SIG-M5 (cell line): ENCODE measurements around the gene SPEM2.

Source experiments
- DNase-seq: peaks from one replicate; lab custom pipeline; 2025; lab: John Stamatoyannopoulos, UW

Gene SPEM2

DNA sequence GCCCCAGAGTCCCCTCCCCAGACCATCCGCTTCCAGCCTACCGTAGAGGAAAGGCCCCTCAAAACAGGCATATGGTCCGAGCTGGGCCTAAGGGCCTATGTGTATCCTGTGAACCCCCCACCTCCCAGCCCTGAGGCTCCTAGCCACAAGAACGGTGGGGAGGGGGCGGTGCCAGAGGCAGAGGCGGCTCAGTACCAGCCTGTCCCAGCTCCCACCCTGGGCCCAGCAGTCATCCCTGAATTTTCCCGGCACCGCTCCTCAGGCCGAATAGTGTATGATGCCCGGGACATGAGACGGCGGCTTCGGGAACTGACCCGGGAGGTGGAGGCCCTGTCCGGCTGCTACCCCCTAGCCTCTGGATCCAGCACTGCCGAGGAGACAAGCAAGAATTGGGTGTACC, 4.2 kb upstream of the SPEM2 start:
- no peak for DNase-seq

DNA sequence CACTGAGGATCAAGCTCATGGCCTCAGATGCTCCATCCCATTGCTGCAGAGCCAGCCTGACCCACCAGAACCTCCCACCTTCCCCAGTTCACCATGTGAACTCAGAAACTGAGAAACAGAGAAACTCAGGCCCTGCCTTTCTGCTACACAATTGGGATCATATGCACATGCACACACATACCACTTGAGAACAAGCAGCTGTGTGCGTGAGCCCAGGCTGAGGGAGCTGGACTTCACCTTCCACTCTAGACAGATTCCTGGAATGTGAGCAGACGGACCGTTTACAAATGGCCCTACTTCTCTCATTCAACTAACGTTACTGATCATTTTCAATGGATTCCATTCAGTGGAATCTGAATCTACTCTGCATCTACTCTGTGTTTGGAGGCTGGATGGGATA, 1.7 kb upstream of the SPEM2 start:
- no peak for DNase-seq

DNA sequence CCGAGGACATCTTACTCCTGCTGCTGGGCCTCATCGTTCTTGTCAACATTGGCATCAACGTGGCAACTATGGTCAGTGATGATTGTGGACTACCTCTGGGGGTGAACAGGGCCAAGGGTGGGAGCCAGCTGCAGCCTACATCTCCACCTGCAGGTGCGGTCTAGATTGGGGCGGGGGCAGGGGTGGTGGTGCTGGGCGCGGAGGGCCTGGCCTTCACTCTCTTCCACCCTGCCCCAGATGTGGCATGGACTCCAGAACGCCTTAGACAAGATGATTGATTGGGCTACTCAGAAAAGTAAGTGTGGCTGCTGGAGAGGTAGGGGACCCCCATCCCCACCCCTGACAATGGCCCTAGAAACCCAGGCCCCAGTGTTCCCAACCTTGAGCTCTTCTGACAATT, 340 bp downstream of the SPEM2 start:
- DNase-seq = no peak

DNA sequence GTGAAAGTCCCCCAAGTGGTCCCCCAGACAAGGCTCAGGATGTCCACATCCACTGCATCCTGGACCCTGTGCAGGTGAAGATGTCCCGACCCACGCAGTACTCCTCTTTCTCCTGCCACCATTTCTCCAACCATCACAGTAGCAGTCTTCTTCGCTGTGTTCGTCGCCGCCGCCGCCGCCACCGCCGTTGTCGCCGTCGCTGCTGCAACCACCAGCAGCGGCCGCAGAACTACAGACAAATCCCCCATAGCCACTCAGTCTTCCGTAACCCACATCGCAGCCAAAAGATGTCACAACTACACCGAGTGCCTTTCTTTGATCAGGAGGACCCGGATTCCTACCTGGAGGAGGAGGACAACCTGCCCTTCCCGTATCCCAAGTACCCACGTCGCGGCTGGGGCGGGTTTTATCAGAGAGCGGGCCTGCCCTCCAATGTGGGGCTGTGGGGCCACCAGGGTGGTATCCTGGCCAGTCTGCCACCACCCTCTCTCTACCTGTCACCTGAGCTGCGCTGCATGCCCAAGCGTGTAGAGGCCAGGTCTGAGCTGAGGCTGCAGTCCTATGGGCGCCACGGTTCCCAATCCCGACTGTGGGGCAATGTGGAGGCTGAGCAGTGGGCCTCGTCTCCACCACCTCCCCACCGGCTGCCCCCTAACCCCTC, 917 bp downstream of the SPEM2 start:
- DNase-seq = no peak

DNA sequence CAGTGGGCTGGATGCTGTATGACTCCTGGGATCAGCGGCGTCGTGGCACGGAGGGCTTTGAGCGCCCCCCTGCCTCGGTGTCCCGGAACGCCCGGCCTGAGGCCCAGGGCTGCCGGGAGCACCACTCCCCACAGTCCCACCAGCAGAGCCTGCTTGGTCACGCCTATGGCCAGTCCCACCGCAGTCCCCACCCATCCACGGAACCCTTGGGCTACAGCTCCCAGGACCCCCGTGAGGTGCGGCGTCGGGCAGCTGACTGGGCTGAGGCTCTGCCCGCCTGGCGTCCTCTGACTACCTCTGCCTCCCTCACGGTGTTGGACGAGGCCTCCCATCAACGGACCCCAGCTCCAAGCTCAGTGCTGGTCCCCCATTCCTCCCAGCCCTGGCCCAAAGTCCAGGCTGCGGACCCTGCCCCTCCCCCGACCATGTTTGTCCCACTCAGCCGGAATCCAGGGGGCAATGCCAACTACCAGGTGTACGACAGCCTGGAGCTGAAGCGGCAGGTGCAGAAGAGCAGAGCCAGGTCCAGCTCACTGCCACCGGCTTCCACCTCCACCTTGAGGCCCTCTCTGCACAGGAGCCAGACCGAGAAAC, 1.6 kb downstream of the SPEM2 start:
- DNase-seq = no peak

DNA sequence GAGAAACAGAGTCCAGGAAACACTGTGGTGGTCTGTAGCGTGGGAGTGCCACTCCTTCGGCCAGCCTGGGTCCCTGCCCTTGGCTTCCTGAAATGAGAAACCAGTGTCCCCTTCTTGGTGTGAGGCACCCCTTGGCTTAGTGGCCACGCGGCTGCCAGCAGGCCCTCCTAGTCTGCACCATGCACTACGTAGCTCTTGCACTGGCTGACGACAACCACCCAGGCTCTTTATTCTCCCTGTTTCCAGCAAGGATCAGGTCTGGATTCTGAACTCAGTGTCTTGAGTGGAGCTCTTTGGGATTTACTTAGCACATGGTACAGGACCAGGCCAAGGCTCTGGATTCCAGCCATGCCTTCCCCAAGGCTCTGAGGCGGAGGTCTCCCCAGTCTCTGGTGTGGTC, 2.1 kb downstream of the SPEM2 start:
- no peak for DNase-seq

DNA sequence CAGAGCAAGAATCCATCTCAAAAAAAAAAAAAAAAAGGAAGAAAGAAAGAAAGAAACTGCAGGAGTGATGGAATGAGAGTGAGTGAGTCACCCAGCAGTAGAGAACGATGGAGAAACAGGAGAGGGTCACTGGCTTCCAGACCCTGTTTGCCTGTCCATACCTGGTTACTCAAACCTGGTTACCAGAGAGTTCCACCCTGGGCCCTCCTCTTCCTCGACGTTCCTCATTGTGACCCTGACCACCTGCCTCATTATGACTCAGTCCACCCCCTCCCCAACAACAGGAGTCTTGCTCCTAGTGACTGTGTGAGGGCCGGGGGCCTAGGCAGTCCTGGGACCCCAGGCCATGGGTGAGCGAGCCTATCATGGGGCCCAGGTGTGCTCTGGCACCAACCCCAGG, 3.1 kb downstream of the SPEM2 start, which contains the start of gene SPEM3:
Gene SPEM3, plus strand, starts transcription at position 301 of the 400 bp plus-strand sequence. Its CDS starts 46 bp downstream, at position 347.
- DNase-seq = no peak

DNA sequence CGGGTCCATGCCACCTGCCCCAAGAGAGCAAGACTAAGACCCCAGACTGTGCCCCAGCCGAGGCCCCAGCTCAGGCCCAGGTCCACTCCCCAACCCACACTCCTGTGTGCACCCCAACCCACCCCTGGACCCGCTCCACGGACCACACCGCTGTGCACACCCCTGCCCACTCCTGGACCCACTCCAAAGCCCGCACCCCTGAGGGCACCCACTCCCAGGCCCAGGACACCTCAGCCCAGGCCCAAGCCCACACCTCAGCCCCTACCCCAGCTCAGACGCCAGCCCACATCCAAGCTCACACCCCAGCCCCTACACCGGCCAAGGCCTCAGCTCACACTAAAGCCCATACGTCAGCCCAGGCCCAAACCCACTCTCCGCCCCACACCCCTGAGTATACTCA, 4.3 kb downstream of the SPEM2 start:
- DNase-seq = no peak

DNA sequence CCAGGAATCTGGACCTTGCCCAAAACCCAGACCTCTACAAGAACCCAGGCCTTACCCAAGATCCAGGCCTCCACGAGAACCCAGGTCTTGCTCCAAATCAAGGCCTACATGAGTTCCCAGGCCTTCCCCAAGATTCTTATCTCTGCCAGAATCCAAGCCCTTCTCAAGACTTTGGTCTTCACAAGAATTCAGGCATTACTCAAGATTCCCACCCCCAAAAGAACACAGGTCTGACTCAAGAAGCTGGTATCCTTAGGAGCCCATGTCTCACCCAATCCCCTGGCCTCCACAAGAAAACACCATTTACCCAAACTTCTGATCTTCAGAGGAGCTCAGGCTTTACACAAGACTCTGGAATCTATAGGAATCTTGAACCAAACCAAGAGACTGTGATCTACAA, 5.8 kb downstream of the SPEM2 start:
- DNase-seq = no peak

DNA sequence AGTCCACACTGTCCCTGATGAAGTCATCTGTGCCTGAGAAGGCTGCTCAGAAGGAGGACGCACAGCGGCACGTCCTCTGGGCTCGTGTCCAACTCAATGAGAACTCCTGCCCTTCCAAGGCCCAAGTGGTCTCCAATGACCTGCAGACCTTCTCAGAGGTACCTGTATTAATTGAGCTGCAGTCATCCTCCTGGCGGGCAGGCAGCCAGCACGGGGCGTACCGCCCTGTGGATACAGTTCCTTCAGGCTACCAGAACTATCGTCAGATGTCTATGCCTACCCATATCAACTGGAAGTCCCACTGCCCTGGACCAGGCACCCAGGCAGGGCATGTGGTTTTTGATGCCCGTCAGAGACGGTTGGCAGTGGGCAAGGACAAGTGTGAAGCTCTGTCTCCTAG, 6.9 kb downstream of the SPEM2 start:
- no peak for DNase-seq

DNA sequence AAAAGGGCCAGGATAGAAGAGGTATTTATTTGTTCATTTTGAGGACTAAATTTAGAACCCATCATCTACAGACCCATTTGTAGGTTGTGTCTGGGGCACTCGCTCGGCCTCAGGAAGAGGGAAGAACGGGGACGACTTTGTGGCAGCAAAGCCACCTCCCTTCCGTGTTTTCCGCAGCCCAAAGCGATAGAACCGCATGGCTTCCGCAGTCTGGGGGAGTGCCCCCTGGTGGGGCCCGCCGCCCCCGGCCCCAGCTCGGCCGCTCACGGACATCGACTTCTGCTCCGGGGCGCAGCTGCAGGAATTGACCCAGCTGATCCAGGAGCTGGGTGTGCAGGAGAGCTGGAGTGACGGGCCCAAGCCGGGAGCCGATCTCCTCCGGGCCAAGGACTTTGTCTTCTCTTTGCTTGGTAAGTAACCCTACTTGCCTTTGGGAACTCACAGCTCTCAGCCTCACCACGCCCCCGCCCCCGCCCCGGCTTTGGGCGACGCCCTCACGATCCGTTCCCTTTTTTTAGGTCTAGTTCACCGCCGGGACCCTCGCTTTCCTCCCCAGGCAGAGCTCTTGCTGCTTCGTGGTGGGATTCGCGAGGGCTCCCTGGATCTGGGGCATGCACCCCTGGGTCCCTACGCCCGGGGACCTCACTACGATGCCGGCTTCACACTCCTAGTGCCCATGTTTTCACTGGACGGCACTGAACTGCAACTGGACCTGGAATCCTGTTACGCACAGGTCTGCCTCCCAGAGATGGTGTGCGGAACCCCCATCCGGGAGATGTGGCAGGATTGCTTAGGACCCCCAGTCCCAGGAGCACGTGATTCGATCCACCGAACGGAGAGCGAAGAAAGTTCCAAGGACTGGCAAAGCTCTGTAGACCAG, 10.5 kb downstream of the SPEM2 start:
- no peak for DNase-seq

DNA sequence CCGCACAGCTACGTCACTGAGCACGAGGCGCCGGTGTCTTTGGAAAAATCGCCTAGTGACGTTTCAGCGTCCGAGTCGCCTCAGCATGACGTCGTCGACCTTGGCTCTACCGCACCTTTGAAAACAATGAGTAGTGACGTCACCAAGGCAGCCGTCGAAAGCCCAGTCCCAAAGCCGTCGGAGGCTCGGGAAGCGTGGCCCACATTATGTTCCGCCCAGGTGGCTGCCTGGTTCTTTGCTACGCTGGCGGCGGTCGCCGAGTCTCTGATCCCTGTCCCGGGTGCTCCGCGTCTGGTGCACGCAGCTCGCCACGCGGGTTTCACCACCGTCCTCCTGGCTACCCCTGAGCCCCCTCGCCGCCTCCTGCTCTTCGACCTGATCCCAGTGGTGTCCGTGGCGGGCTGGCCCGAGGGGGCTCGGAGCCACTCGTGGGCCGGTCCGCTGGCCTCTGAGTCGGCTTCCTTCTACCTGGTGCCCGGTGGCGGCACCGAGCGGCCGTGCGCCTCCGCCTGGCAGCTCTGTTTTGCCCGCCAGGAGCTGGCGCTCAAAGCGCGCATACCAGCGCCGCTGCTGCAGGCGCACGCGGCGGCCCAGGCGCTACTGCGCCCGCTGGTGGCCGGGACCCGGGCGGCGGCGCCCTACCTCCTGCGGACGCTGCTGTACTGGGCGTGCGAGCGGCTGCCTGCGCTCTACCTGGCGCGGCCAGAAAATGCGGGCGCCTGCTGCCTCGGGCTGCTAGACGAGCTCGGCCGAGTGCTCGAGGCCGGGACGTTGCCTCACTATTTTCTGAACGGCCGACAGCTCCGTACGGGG, 11.3 kb downstream of the SPEM2 start:
- DNase-seq = no peak

DNA sequence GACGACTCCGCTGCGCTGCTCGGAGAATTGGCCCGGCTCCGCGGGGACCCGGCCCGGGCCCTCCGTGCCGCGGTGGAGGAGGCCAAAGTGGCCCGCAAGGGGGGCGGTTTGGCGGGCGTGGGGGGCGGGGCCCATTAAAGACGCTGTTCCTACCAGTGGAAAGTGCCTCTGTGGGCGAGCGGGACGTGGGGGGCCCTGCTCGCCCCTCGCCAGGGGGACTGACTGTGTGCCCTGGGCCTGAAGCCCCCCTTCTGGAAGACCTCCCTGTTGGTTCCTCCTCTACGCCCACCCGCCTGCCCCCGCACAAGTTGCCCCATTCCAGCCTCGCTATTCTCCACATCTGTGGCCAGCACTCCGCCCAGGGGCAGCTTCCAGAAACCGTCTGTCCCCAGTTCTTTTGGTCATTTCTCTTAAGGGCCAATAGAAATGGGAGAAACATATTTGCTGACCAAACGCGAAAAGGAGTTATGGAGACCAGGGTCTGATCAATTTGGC, 12.0 kb downstream of the SPEM2 start:
- DNase-seq = no peak

DNA sequence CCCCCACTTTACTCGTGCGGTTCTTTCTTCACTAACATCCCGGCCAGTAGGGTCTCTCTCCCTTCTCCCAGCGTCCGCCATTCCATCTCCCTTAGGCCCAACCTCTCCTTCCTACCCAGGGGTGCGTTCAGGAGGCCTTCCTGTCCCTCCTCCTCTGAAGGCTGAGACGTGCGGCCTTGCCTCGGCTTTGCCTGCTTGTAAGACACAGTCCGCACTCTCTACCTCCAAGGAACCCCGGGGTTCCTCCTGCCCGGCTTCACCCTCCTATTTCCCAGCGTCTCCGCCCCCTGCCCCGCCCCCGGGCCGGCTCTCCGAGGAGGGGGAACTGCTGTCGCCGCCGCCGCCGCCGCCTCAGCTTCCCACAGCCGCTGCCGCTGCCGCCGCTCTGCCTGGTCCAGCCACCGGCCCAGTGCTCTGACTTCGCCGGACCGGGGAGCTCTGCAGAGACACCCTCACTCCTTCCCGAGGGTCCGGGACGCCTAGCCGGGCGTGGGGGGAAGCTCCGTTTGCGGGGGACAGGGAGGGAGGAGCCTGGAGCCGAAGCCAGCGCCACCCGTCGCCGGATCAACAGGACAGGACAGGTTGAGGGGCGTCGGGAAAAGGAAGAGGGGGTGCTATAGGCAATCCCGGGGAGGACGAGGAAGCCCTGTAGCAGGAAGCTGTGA, 12.7 kb downstream of the SPEM2 start:
- no peak for DNase-seq

DNA sequence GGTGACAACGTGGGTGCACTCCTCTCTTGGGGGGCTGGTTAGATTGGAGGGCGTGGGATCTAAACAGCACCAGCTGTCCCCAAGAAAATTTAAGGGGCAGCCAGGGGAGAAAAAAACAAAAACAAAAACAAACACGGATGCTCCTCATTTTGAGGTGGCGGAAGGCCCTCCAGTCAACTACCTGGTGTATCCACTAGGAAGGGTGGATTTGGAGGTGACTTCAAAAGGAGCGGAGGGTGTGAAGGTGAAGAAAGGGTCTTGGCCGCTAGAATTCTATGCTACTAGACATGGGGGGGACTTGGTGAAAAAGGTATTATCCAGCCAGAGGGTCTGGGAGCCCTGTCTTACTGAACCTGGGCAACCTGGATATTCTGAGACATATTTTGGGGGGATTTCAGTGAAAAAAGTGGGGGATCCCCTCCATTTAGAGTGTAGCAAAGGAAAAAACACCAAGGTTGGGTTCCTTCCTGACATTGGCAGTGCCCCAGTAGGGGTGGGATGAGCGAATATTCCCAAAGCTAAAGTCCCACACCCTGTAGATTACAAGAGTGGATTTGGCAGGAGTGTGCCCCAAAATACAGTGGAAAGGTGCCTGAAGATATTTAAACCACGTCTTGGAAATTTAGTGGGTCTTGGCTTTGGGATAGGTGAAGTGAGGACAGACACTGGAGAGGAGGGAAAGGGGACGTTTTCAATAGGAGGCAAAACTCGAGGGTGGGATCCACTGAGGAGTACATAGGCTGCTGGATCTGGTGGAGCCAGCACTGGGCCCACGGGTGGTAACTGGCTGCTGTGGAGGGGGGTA, 13.4 kb downstream of the SPEM2 start:
- DNase-seq = no peak

DNA sequence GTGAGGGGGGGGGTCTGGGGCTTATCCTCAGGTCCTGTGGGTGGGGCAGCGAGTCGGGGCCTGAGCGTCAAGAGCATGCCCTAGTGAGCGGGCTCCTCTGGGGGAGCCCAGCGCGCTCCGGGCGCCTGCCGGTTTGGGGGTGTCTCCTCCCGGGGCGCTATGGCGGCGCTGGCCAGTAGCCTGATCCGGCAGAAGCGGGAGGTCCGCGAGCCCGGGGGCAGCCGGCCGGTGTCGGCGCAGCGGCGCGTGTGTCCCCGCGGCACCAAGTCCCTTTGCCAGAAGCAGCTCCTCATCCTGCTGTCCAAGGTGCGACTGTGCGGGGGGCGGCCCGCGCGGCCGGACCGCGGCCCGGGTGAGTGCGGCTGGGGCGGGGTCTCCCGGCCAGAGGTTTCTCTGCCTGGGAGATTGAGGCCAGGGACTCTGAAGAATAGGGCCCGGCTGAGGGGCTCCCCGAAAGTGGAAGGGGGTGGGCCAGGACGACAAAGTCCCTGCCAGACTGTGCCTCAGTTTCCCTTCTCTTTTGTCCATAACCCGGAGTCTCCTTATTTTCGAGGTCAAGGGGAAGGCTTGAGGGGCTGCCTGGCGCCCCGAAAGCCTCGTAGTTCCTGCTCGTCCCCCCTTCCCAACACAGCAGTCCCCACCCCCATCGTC, 14.2 kb downstream of the SPEM2 start, which contains the start of gene FGF11:
Gene FGF11, plus strand, starts transcription at position 51 of the 651 bp plus-strand sequence. Its CDS starts 109 bp downstream, at position 160.
- DNase-seq = no peak

DNA sequence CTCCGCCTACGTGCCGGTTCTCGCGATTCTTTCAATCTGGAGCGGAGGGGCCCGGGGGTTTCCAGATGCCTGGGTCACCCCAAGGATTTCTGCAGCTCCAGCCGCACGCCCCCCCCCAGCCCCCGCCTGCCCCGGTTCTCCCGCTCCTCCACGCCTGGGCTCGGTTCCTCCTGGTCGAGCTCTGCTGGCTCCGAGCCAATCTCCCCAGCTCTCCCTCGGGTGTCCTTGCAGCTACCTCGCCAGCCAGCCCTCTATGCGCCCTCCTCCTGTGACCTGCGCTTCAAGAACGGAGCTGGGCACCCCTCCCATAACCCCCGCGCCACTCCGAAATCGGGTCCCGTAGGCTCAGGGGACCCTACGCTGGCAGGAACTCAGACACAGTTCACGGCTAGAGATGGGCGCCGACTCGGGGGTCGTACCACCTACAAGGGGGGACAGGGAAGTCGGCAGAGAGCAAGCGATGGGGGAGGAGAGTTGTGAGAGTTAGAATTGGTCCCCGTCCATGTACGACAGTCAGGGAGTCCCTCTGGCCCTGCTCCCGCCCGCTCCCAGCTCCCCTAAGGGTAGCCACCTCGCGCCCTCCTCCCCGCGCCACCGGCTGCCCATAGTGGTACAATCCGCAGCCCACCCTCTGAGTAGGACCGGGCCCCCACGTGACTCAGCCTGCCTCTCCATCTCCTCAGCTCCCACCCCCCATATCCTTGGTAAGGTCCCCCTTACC, 14.9 kb downstream of the SPEM2 start:
- DNase-seq = no peak

DNA sequence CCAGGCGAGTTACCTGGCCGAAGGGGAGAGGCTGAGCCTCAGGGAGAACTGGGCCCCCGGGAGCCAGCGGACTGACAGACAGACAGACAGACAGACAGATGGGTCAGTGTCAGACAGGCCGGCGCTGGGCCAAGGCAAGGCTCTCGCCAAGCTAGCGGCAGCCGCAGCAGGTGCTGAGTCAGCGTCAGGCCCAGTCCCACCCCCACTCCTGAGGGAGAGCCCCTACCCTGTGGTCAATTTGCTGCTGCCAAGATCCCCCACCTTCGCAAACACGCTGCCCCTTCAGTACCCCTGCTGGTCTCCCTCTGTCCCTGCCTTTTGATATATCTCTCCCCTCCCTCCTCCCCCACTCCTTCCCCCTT, 15.4 kb downstream of the SPEM2 start:
- no peak for DNase-seq

DNA sequence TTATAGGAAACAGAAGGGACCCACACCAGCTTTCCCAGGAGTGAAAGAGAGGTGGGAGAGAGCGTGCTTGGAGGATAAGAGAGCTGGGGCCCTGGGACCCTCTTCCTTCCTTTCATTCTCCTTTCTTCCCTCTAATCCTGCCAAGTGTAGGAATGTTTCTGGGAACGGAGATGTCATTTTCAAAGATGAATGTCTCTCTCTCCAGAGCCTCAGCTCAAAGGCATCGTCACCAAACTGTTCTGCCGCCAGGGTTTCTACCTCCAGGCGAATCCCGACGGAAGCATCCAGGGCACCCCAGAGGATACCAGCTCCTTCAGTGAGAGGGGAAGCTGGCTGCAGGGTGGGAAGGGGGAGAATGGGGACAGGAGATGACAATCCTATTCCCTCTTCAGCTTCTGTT, 15.8 kb downstream of the SPEM2 start:
- no peak for DNase-seq
